GM13976 (cell line): ENCODE data around the gene RNASE3.
"Not testable (repeated sequence)": the region's sequence is repeated elsewhere in the genome, so short reads cannot be mapped to it uniquely, and the experiment has no call there.

ENCODE experiments used
- DNase-seq: peaks from one replicate; pipeline ENCODE4 v3.0.0; 2012; ENCODE audit warnings: low spot score
- CTCF ChIP-seq: IDR thresholded peaks from 2 replicates; pipeline ENCODE4 v1.5.1; 2012; ENCODE audit warnings: borderline replicate concordance, mild to moderate bottlenecking; ENCODE audit not compliant: insufficient read depth; ENCODE audit errors: extremely low read depth, missing control alignments, control extremely low read depth
- in situ Hi-C: fragments of 300-500 bp; cut with MboI; formaldehyde crosslinking; loops from one replicate; pipeline ENCODE4 v1.12.0; 2022; ENCODE audit warnings: low sequenced_read_pairs, mixed read lengths, inconsistent platforms; ENCODE audit not compliant: unreplicated experiment

RNASE3 gene

DNA sequence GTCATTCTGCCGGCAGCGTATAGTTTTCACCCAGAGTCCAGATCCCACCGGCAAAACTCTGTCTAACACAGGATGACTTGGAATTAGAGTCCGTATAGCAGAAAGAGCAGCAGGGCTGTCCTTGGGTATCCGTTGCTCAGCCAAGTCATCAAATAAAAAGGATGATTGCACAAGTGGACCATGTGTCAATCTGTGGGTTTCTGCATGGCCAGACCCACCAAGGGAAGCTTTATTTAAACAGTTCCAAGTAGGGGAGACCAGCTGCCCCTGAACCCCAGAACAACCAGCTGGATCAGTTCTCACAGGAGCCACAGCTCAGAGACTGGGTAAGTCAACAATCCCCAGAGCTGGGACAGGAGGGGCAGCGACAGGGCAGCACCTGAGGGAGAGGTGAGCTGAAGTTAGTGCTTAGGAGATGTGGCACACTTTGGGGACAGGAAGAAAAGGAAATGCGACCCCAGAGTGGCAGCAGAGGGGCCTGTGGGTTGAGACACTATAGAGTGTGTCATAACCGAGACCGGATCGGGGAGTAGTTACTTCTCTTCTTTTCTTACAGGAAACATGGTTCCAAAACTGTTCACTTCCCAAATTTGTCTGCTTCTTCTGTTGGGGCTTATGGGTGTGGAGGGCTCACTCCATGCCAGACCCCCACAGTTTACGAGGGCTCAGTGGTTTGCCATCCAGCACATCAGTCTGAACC lies at the start of gene RNASE3:
Gene RNASE3 (plus strand): TSS at position 260 of the 700 bp plus-strand sequence. CDS start 302 bp downstream, at position 562.
- in situ Hi-C loops, DNase-seq: not testable (repeated sequence)

DNA sequence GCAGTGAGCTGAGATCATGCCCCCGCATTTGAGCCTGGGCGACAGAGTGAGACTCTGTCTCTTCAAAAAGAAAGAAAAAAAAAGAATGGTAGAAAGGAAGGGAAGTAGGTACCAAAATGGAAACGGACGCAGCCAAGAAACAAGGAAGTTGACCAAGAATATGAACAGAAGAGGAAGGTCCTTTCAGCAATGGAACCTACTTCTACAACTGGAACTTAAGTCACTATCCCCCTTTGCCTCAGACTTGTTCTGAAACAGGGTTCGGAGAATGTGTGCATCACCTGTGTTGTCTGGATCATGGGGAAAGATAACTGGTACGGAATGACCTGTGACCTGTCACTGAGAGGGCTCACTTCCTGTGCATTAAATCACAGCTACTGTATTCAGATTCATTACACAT lies 44.6 kb upstream of the RNASE3 start:
- TF ChIP-seq CTCF = no peak
- no peak for DNase-seq
- in situ Hi-C loops = no loop called here

GRCh38 chr14:20848316-20848954 lies 42.8 kb upstream of the RNASE3 start:
- in situ Hi-C loops = no loop called here
- no peak for TF ChIP-seq CTCF
- DNase-seq = no peak

- TF ChIP-seq CTCF = no peak
- no peak for DNase-seq
- in situ Hi-C loops = no loop called here
Observed at GRCh38 chr14:20848955-20849570, 42.1 kb upstream of the RNASE3 start.

- in situ Hi-C loops = loop anchor here (10.0 to 25.0 kb wide), 2 partner anchors 112 to 516 kb away; partner anchors contain the start of genes CCNB1IP1 and PARP2
- no peak for TF ChIP-seq CTCF
- DNase-seq = no peak
Observed at GRCh38 chr14:20853042-20853441, 38.1 kb upstream of the RNASE3 start.

DNA sequence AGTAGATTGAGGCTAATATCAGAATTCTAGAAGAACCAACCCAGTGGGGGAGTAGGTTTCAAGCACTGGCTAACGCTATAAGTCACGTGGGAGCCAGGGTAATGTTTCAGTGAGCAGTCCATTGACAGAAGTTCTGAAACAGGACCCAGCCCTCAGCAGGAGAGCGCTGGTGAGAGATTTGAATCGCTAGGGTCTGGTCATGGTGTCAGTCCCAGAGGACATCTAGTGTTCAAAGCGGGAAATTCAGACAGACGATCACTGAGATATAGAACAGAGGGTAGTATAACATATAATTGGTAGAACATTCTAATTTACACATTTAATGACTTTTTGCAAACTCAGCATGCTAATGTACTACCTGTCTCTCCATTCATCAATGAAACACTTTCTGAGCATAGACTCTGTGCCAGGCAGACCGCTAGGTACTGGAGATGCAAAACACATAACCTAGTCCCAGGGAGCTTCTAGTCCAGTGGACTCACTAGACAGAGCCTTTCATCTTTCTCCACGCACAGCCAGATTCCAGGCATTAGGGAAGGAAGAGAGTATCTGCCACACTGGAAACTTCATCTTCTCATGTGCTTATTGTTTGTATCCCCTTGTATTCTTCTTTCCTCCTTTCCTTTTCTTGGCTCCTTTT lies 35.4 kb upstream of the RNASE3 start:
- TF ChIP-seq CTCF = peak; percentile 69
- peak; percentile 60 for DNase-seq
- in situ Hi-C loops = loop anchor here (5.0 to 25.0 kb wide), 3 partner anchors 109 to 518 kb away; partner anchors contain the start of genes CCNB1IP1 and PARP2

GRCh38 chr14:20857207-20857606 lies 34.0 kb upstream of the RNASE3 start:
- in situ Hi-C loops = loop anchor here (5.0 to 25.0 kb wide), 3 partner anchors 108 to 520 kb away; partner anchors contain the start of genes CCNB1IP1 and PARP2
- DNase-seq = no peak
- no peak for TF ChIP-seq CTCF
